A549 (cell line): ENCODE results near the gene ARL15. TPM values are rescaled to one million over a fixed set of nuclear protein-coding genes. Genes with fewer than 3 reads are reported as not detected.
A peak's percentile ranks its signal among the peaks of the same experiment; 100 is the strongest.

Experiments used
- ATAC-seq, 2 experiments: fragments of 200-7000 bp in 1 of 2; fragments of >200 bp in 1 of 2; cut with Nextera tagmentation in 1 of 2; cut with Tn5 transposase in 1 of 2; 3 replicates each; pipeline versions ENCODE4 v1.8.0 to v1.9.1; 2018 to 2020; ENCODE audit warnings: mild to moderate bottlenecking in 1 of 2, moderate library complexity in 1 of 2
- CTCF ChIA-PET: fragments of 300-600 bp; sonication (Branson Sonifier 250); formaldehyde crosslinking; extraction: SDS; loops from one replicate; lab custom pipeline; 2021; ENCODE audit warnings: antibody characterized with exemption, inconsistent platforms; lab: Yijun Ruan, JAX
- POLR2A ChIA-PET: fragments of 350-600 bp; formaldehyde crosslinking; extraction: SDS; loops from one replicate; lab custom pipeline; 2021; ENCODE audit warnings: antibody characterized with exemption, inconsistent platforms; lab: Yijun Ruan, JAX
- DNase-seq, 2 experiments: peaks; one replicate each; pipeline versions ENCODE4 v3.0.0 to v3.0.0-alpha.2; 2011 to 2016; ENCODE audit warnings: low read depth in 1 of 2, low spot score in 1 of 2
- FAIRE-seq: peaks from 2 replicates; lab custom pipeline; 2011; peaks lifted over from hg19 to GRCh38; lab: Jason Lieb, UNC
- H3K27ac ChIP-seq, 2 experiments: fragments of >200 bp; sonication (Bioruptor Twin); formaldehyde crosslinking; 3 replicates each; pipeline ENCODE4 v1.5.1; 2016 to 2017
- H3K4me1 ChIP-seq: fragments of >200 bp; sonication (Bioruptor Twin); formaldehyde crosslinking; 3 replicates; pipeline ENCODE4 v1.6.1; 2016
- H3K4me2 ChIP-seq: fragments of >200 bp; sonication (Bioruptor Twin); formaldehyde crosslinking; 3 replicates; pipeline ENCODE4 v1.6.1; 2016
- H3K4me3 ChIP-seq: fragments of >200 bp; sonication (Bioruptor Twin); formaldehyde crosslinking; 3 replicates; pipeline ENCODE4 v1.5.1; 2016
- H3K9me3 ChIP-seq: fragments of >200 bp; sonication (Bioruptor Twin); formaldehyde crosslinking; 3 replicates; pipeline ENCODE4 v1.6.1; 2016
- CBX2 ChIP-seq: fragments of 200-600 bp; sonication (generic); IDR thresholded peaks from 2 replicates; pipeline ENCODE4 v1.6.1; 2016; ENCODE audit warnings: low read depth, mild to moderate bottlenecking, borderline replicate concordance
- CEBPB ChIP-seq, 2 experiments: fragments of >200 bp in 1 of 2; sonication (Bioruptor Twin) in 1 of 2; formaldehyde crosslinking in 1 of 2; IDR thresholded peaks; 2 replicates each; pipeline ENCODE4 v1.6.1; 2012 to 2016
- CHD2 ChIP-seq: fragments of 150-350 bp; IDR thresholded peaks from 2 replicates; pipeline ENCODE4 v1.6.1; 2014; ENCODE audit warnings: low read length; ENCODE audit not compliant: partially characterized antibody
- CHD4 ChIP-seq: fragments of 200-600 bp; sonication (generic); IDR thresholded peaks from 2 replicates; pipeline ENCODE4 v1.6.1; 2016; ENCODE audit warnings: antibody characterized with exemption, mild to moderate bottlenecking, borderline replicate concordance
- EHF ChIP-seq: fragments of 250-450 bp; sonication (Bioruptor Pico); IDR thresholded peaks from 2 replicates; pipeline ENCODE4 v1.5.0; 2020; ENCODE audit warnings: mild to moderate bottlenecking
- EHMT2 ChIP-seq: fragments of 200-600 bp; sonication (generic); IDR thresholded peaks from 2 replicates; pipeline ENCODE4 v1.6.1; 2016; ENCODE audit warnings: antibody characterized with exemption, low read depth, mild to moderate bottlenecking, moderate library complexity
- FOSB ChIP-seq: fragments of 250-450 bp; sonication (Bioruptor Pico); IDR thresholded peaks from 2 replicates; pipeline ENCODE4 v1.5.0; 2020; ENCODE audit warnings: mild to moderate bottlenecking, moderate library complexity
- FOSL2 ChIP-seq, 2 experiments: fragments of 450-650 bp in 1 of 2; fragments of >200 bp in 1 of 2; sonication (Bioruptor Twin) in 1 of 2; formaldehyde crosslinking; IDR thresholded peaks; 2 replicates each; pipeline versions ENCODE4 v1.5.0 to v1.6.1; 2016 to 2020; ENCODE audit warnings: mild to moderate bottlenecking in 1 of 2, moderate library complexity in 1 of 2
- HEYL ChIP-seq: fragments of 250-450 bp; sonication (Bioruptor Pico); IDR thresholded peaks from 2 replicates; pipeline ENCODE4 v1.8.0; 2021; ENCODE audit warnings: mild to moderate bottlenecking, moderate library complexity
- HOXB5 ChIP-seq: fragments of 250-450 bp; sonication (Bioruptor Pico); IDR thresholded peaks from 2 replicates; pipeline ENCODE4 v1.5.0; 2020; ENCODE audit warnings: mild to moderate bottlenecking, moderate library complexity
- KDM5A ChIP-seq: fragments of 200-600 bp; sonication (generic); IDR thresholded peaks from 2 replicates; pipeline ENCODE4 v1.6.1; 2016; ENCODE audit warnings: antibody characterized with exemption, mild to moderate bottlenecking
- MAFK ChIP-seq: fragments of 450-650 bp; IDR thresholded peaks from 2 replicates; pipeline ENCODE4 v1.6.1; 2014; ENCODE audit not compliant: partially characterized antibody
- MYC ChIP-seq: IDR thresholded peaks from 2 replicates; pipeline ENCODE4 v1.6.1; 2012; ENCODE audit warnings: mild to moderate bottlenecking, inconsistent platforms, low read length, improper control_type of control experiment, borderline replicate concordance
- NFE2L2 ChIP-seq: fragments of 150-350 bp; conservative IDR thresholded peaks from 2 replicates; pipeline ENCODE4 v1.6.1; 2014; ENCODE audit warnings: low read length
- NPAS2 ChIP-seq: fragments of 250-450 bp; sonication (Bioruptor Pico); IDR thresholded peaks from 2 replicates; pipeline ENCODE4 v1.8.0; 2022; ENCODE audit warnings: mild to moderate bottlenecking, moderate library complexity, borderline replicate concordance
- NR3C1 ChIP-seq: fragments of >200 bp; sonication (Bioruptor Twin); formaldehyde crosslinking; IDR thresholded peaks from 3 replicates; pipeline ENCODE4 v1.6.1; 2017
- POLR2A ChIP-seq: IDR thresholded peaks from 2 replicates; pipeline ENCODE4 v1.6.1; 2012; ENCODE audit warnings: mild to moderate bottlenecking, low read length
- RCOR1 ChIP-seq: fragments of 150-350 bp; IDR thresholded peaks from 2 replicates; pipeline ENCODE4 v1.6.1; 2014; ENCODE audit warnings: antibody characterized with exemption, low read length, low read depth
- RNF2 ChIP-seq: fragments of 200-600 bp; sonication (generic); IDR thresholded peaks from 2 replicates; pipeline ENCODE4 v1.6.1; 2016; ENCODE audit warnings: low read depth, mild to moderate bottlenecking, antibody characterized with exemption, moderate library complexity, borderline replicate concordance
- SMC3 ChIP-seq: fragments of >200 bp; sonication (Bioruptor Twin); formaldehyde crosslinking; IDR thresholded peaks from 3 replicates; pipeline ENCODE4 v1.6.1; 2018; ENCODE audit warnings: inconsistent platforms
- ZNF302 ChIP-seq: fragments of 250-450 bp; sonication (Bioruptor Pico); IDR thresholded peaks from 2 replicates; pipeline ENCODE4 v1.9.0; 2021; ENCODE audit warnings: inconsistent platforms, mild to moderate bottlenecking, moderate library complexity
- WGBS: methylation state at CpG from one replicate; pipeline ENCODE4 v1.1.6; 2017; ENCODE audit errors: missing lambda C conversion rate; 5-methylcytosine and 5-hydroxymethylcytosine counted together
- polyA plus RNA-seq, 4 experiments: library from polyadenylated mRNA; depleted of rRNA in 3 of 4; stranded (reverse); fragments of >200 nt; fragmentation: RNase III in 1 of 4; extraction: RNeasy Plus Mini Kit Qiagen cat#74134 plus additional on column Dnase treatment in 1 of 4; gene quantifications; 2 replicates in 3 of 4; 3 replicates in 1 of 4; pipeline ENCODE4 v1.2.3, GENCODE V29; 2011 to 2017
- TF ChIP-seq, protein P1 (sequence below): fragments of 250-450 bp; sonication (Bioruptor Pico); IDR thresholded peaks from 2 replicates; pipeline ENCODE4 v1.5.0; 2020; ENCODE audit warnings: low read depth, mild to moderate bottlenecking, moderate library complexity
- TF ChIP-seq, protein P2 (sequence below): fragments of 200-600 bp; sonication (generic); IDR thresholded peaks from 2 replicates; pipeline ENCODE4 v1.6.1; 2016; ENCODE audit warnings: antibody characterized with exemption, mild to moderate bottlenecking, moderate library complexity
- TF ChIP-seq, protein P3 (sequence below): IDR thresholded peaks from 2 replicates; pipeline ENCODE4 v1.6.1; 2012
- TF ChIP-seq, protein P4 (sequence below): fragments of 250-450 bp; sonication (Bioruptor Pico); IDR thresholded peaks from 2 replicates; pipeline ENCODE4 v1.5.0; 2021; ENCODE audit warnings: mild to moderate bottlenecking, moderate library complexity, borderline replicate concordance

The ARL15 gene
- polyA plus RNA-seq, 2 of the 4 experiments (the other 2 are of a cell fraction), result 11.8 to 12.1 TPM

DNA sequence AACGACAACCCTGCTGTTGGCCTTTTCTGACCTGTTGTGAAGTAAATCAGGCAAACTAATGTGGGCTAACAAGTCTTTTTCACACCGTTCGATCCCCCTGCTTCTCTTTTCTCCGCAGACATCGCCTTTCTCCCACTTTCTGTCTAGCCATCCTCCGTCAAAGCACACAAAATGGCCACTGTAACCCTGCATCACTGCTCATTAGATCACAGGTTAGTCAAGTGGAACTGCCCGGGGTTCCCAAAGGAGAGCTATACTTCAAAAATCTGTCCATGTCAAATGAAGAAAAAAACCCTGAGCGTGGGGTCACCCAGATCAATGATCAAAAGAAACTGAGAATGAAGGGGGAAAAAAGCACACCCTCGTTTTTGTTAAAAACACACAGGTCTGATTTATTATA is 212.1 kb downstream of the ARL15 start:
- ChIA-PET POLR2A (no interaction called here), CTCF (no interaction called here)
- peaks cover 7% of the 10 kb centered on the region; the same call in 1 of the 3 replicates for H3K4me1 ChIP-seq
- no peak overlapping the region for H3K4me3 ChIP-seq
- FAIRE-seq (no peak), ATAC-seq (no peak), DNase-seq (no peak)
- 89% methylated on average over 9 of the region's 9 CpGs for WGBS
- TF ChIP-seq NPAS2, result no peak
- no peaks in the 10 kb centered on the region for H3K9me3 ChIP-seq
- no peak overlapping the region for H3K4me2 ChIP-seq
- no peak overlapping the region for H3K27ac ChIP-seq

DNA sequence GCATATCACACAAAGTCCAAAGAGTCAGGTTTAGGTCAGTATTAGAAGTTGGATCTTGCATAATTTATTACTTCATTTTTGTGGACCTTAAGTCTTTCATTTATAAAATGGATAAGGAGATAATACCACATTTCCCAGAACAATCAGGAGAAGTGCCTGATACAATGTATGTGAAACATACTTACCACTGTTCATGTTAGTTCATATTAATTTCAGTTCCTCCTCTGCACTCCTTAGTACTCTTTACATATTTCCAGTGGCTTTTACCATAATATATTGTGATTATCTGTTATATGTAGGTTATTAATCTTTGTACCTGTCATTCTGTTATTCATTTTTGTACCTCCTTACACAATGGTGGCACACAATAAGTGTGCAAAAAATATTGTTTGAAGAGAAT is 214.4 kb downstream of the ARL15 start:
- POLR2A ChIA-PET, result no interaction called here
- Histone ChIP-seq H3K9me3 (no peaks in the 10 kb centered on the region), H3K4me3 (no peak overlapping the region), H3K27ac (no peak overlapping the region), H3K4me2 (no peak overlapping the region), H3K4me1 (peaks cover 14% of the 10 kb centered on the region; the same call in 2 of the 3 replicates)
- ATAC-seq (no peak), FAIRE-seq (no peak), DNase-seq (no peak)
- CTCF ChIA-PET, result interaction anchor here (0.6 kb wide), 1 partner anchor 51 kb away, joined by 3 read pairs; no protein-coding TSS in a partner anchor
- TF ChIP-seq NPAS2 (no peak), RNF2 (no peak), NR3C1 (no peak), MAFK (no peak), MYC (no peak), HEYL (CRISPR knock-in tag) (no peak), CBX2 (no peak), EHF (no peak), CHD2 (no peak), POLR2A (no peak), CEBPB (IDR thresholded peaks at IDR 0.05) (no peak)
- TF ChIP-seq, protein P1, sequence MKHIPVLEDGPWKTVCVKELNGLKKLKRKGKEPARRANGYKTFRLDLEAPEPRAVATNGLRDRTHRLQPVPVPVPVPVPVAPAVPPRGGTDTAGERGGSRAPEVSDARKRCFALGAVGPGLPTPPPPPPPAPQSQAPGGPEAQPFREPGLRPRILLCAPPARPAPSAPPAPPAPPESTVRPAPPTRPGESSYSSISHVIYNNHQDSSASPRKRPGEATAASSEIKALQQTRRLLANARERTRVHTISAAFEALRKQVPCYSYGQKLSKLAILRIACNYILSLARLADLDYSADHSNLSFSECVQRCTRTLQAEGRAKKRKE, result no peak
- TF ChIP-seq, protein P2, sequence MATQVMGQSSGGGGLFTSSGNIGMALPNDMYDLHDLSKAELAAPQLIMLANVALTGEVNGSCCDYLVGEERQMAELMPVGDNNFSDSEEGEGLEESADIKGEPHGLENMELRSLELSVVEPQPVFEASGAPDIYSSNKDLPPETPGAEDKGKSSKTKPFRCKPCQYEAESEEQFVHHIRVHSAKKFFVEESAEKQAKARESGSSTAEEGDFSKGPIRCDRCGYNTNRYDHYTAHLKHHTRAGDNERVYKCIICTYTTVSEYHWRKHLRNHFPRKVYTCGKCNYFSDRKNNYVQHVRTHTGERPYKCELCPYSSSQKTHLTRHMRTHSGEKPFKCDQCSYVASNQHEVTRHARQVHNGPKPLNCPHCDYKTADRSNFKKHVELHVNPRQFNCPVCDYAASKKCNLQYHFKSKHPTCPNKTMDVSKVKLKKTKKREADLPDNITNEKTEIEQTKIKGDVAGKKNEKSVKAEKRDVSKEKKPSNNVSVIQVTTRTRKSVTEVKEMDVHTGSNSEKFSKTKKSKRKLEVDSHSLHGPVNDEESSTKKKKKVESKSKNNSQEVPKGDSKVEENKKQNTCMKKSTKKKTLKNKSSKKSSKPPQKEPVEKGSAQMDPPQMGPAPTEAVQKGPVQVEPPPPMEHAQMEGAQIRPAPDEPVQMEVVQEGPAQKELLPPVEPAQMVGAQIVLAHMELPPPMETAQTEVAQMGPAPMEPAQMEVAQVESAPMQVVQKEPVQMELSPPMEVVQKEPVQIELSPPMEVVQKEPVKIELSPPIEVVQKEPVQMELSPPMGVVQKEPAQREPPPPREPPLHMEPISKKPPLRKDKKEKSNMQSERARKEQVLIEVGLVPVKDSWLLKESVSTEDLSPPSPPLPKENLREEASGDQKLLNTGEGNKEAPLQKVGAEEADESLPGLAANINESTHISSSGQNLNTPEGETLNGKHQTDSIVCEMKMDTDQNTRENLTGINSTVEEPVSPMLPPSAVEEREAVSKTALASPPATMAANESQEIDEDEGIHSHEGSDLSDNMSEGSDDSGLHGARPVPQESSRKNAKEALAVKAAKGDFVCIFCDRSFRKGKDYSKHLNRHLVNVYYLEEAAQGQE, result no peak
- TF ChIP-seq, protein P3, sequence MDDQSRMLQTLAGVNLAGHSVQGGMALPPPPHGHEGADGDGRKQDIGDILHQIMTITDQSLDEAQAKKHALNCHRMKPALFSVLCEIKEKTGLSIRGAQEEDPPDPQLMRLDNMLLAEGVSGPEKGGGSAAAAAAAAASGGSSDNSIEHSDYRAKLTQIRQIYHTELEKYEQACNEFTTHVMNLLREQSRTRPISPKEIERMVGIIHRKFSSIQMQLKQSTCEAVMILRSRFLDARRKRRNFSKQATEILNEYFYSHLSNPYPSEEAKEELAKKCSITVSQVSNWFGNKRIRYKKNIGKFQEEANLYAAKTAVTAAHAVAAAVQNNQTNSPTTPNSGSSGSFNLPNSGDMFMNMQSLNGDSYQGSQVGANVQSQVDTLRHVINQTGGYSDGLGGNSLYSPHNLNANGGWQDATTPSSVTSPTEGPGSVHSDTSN, result no peak

DNA sequence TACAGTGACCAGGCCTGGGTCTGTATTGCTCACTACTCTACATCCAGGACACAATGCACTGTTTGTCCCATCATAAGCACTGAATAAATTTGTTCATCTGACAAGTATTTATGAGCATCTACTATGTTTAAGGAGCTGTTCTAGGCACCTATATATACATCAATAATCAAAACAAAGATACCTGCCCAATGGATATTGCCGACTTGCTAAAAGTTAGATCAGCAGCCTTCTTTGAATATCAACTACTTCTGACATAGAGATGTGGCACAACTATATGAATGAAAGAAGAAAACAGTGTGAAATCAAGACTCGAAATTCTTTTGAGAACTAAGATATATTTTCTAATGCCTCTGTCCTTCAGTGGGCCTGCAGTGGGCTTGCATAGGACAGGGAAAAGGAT is 215.7 kb downstream of the ARL15 start:
- 84% methylated on average over 2 of the region's 2 CpGs for WGBS
- Histone ChIP-seq H3K27ac (no peak overlapping the region), H3K4me2 (no peak overlapping the region), H3K4me1 (peaks cover 19% of the 10 kb centered on the region; the same call in 2 of the 3 replicates), H3K4me3 (no peak overlapping the region), H3K9me3 (no peaks in the 10 kb centered on the region)
- no peak for ATAC-seq
- no peak for DNase-seq
- TF ChIP-seq MAFK (peak; percentile 46), EHMT2 (no peak)
- ChIA-PET CTCF (no interaction called here), POLR2A (no interaction called here)
- FAIRE-seq, result no peak

DNA sequence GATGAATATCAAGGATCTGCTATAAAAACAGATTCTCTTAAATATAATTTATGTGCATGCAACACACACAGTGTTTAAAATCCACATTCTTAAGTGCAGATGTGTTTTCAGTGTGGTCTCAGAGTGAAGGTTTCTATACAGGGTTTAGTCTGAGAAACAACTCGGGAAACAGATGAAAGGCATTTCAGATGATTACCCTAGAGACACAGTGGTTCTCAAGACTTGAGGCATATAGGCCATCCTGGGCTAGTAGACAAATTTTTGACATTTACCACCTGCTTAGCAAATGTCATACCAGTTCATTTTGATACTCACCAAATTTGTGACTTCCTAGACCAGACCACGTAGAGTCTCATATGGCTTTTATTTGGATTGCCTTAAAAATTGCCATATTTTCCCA is 216.5 kb downstream of the ARL15 start:
- H3K4me3 ChIP-seq, result no peak overlapping the region
- no peaks in the 10 kb centered on the region for H3K9me3 ChIP-seq
- peaks cover 15% of the 10 kb centered on the region; the same call in 2 of the 3 replicates for H3K4me1 ChIP-seq
- ChIA-PET POLR2A (no interaction called here), CTCF (no interaction called here)
- no peak for FAIRE-seq
- H3K4me2 ChIP-seq, result no peak overlapping the region
- no peak for ATAC-seq
- DNase-seq, result no peak
- H3K27ac ChIP-seq, result no peak overlapping the region
- 98% methylated on average over 2 of the region's 2 CpGs for WGBS
- no peak for TF ChIP-seq RCOR1
- no peak for TF ChIP-seq KDM5A
- TF ChIP-seq CBX2, result no peak
- no peak for TF ChIP-seq FOSL2 (IDR thresholded peaks at IDR 0.05)
- TF ChIP-seq FOSL2 (CRISPR knock-in tag; IDR thresholded peaks at IDR 0.05), result no peak
- TF ChIP-seq MYC, result no peak
- TF ChIP-seq SMC3, result no peak
- no peak for TF ChIP-seq CHD4
- TF ChIP-seq NFE2L2, result no peak
- TF ChIP-seq POLR2A, result no peak
- no peak for TF ChIP-seq NR3C1
- TF ChIP-seq ZNF302 (CRISPR knock-in tag), result no peak
- no peak for TF ChIP-seq HOXB5 (CRISPR knock-in tag)
- no peak for TF ChIP-seq FOSB
- TF ChIP-seq, protein P4, sequence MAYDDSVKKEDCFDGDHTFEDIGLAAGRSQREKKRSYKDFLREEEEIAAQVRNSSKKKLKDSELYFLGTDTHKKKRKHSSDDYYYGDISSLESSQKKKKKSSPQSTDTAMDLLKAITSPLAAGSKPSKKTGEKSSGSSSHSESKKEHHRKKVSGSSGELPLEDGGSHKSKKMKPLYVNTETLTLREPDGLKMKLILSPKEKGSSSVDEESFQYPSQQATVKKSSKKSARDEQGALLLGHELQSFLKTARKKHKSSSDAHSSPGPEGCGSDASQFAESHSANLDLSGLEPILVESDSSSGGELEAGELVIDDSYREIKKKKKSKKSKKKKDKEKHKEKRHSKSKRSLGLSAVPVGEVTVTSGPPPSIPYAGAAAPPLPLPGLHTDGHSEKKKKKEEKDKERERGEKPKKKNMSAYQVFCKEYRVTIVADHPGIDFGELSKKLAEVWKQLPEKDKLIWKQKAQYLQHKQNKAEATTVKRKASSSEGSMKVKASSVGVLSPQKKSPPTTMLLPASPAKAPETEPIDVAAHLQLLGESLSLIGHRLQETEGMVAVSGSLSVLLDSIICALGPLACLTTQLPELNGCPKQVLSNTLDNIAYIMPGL (CRISPR knock-in tag), result no peak
